AG09309 (cell line): Measurements from ENCODE around the gene PI4KA.

Experiments
- DNase-seq: peaks from one replicate; pipeline ENCODE4 v3.0.0-alpha.2; 2010; ENCODE audit warnings: low read depth
- H3K4me3 ChIP-seq: 2 replicates; pipeline ENCODE4 v1.5.1; 2011; ENCODE audit warnings: mild to moderate bottlenecking, low read depth, low read length, moderate library complexity; ENCODE audit not compliant: control insufficient read depth
- TF ChIP-seq, protein P1 (sequence below): IDR thresholded peaks from 2 replicates; pipeline ENCODE4 v1.5.1; 2011; ENCODE audit warnings: mild to moderate bottlenecking, low read depth, low read length, inconsistent platforms; ENCODE audit not compliant: insufficient read depth, control insufficient read depth; ENCODE audit errors: missing control alignments

PI4KA gene

GRCh38 chr22:20881231-20881630 lies 22.6 kb upstream of the PI4KA start:
- TF ChIP-seq, protein P1, sequence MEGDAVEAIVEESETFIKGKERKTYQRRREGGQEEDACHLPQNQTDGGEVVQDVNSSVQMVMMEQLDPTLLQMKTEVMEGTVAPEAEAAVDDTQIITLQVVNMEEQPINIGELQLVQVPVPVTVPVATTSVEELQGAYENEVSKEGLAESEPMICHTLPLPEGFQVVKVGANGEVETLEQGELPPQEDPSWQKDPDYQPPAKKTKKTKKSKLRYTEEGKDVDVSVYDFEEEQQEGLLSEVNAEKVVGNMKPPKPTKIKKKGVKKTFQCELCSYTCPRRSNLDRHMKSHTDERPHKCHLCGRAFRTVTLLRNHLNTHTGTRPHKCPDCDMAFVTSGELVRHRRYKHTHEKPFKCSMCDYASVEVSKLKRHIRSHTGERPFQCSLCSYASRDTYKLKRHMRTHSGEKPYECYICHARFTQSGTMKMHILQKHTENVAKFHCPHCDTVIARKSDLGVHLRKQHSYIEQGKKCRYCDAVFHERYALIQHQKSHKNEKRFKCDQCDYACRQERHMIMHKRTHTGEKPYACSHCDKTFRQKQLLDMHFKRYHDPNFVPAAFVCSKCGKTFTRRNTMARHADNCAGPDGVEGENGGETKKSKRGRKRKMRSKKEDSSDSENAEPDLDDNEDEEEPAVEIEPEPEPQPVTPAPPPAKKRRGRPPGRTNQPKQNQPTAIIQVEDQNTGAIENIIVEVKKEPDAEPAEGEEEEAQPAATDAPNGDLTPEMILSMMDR = no peak
- no peak for DNase-seq

GRCh38 chr22:20877715-20878114 lies 19.1 kb upstream of the PI4KA start:
- TF ChIP-seq, protein P1 = no peak
- DNase-seq = no peak
- H3K4me3 ChIP-seq = no peak overlapping the region

More at GRCh38 chr22:20881231-20881630, 22.6 kb upstream of the PI4KA start:
- H3K4me3 ChIP-seq = no peak overlapping the region

- TF ChIP-seq, protein P1 = no peak
- no peak overlapping the region for H3K4me3 ChIP-seq
- no peak for DNase-seq
Measured at GRCh38 chr22:20875296-20875695, 16.7 kb upstream of the PI4KA start.

DNA sequence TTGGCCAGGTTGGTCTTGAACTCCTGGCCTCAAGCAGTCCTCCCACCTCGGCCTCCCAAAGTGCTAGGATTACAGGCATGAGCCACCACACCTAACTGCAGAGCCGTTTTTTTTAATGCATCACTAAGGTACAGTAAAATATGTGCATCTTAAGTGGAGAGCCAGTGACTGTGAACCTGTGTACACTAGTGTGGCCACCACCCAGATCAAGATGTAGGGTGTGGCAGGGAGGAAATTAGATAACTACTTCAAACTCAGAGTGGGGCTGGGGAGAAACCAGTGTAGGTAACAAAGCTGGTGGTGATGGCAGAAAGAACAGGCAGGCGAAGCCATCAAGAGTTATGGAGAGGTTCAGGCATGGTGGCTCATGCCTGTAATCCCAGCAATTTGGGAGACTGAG lies 14.6 kb upstream of the PI4KA start:
- TF ChIP-seq, protein P1 = no peak
- no peak for DNase-seq
- no peak overlapping the region for H3K4me3 ChIP-seq

GRCh38 chr22:20869234-20869633 lies 10.6 kb upstream of the PI4KA start:
- no peak overlapping the region for H3K4me3 ChIP-seq
- DNase-seq = no peak
- TF ChIP-seq, protein P1 = no peak

DNA sequence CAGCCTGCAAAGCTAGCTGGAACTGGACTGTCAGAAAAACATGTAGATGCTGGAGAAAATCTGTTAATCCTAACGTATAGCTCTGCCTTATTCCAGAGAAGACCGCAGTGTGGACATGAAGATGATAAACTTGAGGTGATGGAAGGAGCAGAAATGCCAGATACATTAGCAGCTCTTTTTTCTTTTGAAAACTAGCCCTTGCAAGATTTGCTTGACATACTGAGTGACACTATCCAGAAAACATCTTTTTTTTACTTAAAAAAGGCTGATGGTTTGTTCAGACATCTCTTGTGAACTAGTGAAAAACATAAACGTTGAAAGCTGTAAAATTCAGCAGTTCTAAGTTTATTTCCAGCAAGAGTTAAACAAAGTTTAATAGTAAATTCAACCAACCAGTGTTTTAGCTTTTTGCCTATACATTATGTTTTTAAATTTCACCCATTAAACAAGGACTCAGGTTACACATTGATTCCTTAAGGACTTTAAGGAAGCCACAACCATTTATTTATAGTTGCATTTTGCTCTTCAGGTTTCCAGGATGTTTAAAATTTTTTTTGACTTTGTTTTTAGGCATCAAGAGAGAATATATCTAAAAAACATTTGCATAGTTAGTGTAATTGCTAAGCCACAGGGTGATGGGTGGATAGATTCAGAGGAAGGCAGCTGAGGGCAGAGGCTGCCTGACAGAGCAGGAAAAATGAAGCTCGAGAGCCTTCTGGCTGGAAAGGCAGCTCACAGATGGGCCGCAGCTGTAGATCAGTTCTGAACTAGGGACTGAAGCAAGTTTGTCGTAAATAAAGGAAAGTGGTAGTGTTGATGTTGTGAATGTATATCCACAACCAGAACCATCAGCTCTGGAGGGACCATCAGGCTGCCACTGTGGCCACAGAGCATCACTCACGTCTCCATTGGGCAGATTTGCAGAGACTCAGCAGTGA lies 9.7 kb upstream of the PI4KA start:
- DNase-seq = no peak
- no peak overlapping the region for H3K4me3 ChIP-seq
- TF ChIP-seq, protein P1 = no peak
